Measurements from ENCODE around the gene PDE4B. TPM values are rescaled to one million over a fixed set of nuclear protein-coding genes. Genes with fewer than 3 reads are reported as not detected.

The PDE4B gene
- total and polyA plus RNA-seq, 2 of the 13 experiments (the other 11 are each of a cell fraction or from before 2014, with no cell fraction given), result not detected

DNA sequence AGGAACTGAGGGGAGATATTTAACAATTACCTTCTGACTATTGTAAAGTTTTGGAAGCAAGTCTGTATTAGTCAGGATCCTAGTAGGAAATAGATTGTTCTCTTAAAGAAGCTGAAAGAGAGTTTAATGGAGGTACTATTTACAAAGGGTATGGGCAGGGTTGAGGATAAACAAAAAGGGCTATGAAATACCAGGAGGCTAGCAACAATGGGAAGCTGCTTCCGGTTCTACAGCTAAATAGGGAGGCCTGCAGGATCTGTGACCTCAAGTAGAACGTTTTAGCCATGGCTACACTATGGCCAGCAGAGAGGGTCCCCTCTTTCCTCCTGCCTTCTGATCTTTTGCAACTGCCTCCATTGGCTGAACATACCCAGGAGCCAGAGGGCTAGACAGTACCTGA, 117.7 kb downstream of the PDE4B start:
- H3K9me3 ChIP-seq (ENCODE audit: low read length), result no peaks in the 10 kb centered on the region
- no peak for FAIRE-seq

More for the DNA sequence above, 117.7 kb downstream of the PDE4B start:
- no peak overlapping the region for H2AFZ ChIP-seq (ENCODE audit: low read length)
- POLR2A ChIA-PET, result no interaction called here
- TF ChIP-seq ZMYM3 (CRISPR knock-in tag; IDR thresholded peaks at IDR 0.05) (no peak), NFE2L1 (CRISPR knock-in tag; IDR thresholded peaks at IDR 0.05; ENCODE audit: borderline replicate concordance) (no peak), ZNF205 (CRISPR knock-in tag; IDR thresholded peaks at IDR 0.05) (no peak), SMC3 (IDR thresholded peaks at IDR 0.05; ENCODE audit: low read length) (no peak), ZBTB8A (CRISPR knock-in tag; IDR thresholded peaks at IDR 0.05; ENCODE audit: borderline replicate concordance, low read depth) (no peak), ZNF264 (CRISPR knock-in tag; IDR thresholded peaks at IDR 0.05) (no peak), NCOA2 (CRISPR knock-in tag; IDR thresholded peaks at IDR 0.05) (no peak), ZNF790 (CRISPR knock-in tag; IDR thresholded peaks at IDR 0.05; ENCODE audit: borderline replicate concordance) (no peak), SAP130 (CRISPR knock-in tag; IDR thresholded peaks at IDR 0.05; ENCODE audit: low read depth) (no peak)
- TF ChIP-seq, protein P1, sequence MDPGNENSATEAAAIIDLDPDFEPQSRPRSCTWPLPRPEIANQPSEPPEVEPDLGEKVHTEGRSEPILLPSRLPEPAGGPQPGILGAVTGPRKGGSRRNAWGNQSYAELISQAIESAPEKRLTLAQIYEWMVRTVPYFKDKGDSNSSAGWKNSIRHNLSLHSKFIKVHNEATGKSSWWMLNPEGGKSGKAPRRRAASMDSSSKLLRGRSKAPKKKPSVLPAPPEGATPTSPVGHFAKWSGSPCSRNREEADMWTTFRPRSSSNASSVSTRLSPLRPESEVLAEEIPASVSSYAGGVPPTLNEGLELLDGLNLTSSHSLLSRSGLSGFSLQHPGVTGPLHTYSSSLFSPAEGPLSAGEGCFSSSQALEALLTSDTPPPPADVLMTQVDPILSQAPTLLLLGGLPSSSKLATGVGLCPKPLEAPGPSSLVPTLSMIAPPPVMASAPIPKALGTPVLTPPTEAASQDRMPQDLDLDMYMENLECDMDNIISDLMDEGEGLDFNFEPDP (CRISPR knock-in tag; conservative IDR thresholded peaks at IDR 0.05), result no peak
- TF ChIP-seq, protein P2, sequence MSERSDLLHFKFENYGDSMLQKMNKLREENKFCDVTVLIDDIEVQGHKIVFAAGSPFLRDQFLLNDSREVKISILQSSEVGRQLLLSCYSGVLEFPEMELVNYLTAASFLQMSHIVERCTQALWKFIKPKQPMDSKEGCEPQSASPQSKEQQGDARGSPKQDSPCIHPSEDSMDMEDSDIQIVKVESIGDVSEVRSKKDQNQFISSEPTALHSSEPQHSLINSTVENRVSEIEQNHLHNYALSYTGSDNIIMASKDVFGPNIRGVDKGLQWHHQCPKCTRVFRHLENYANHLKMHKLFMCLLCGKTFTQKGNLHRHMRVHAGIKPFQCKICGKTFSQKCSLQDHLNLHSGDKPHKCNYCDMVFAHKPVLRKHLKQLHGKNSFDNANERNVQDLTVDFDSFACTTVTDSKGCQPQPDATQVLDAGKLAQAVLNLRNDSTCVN (CRISPR knock-in tag; IDR thresholded peaks at IDR 0.05; ENCODE audit: borderline replicate concordance), result no peak
- intact Hi-C loops (cut with micrococcal nuclease; ENCODE audit: unreplicated experiment) (no loop called here), in situ Hi-C loops (cut with HindIII; ENCODE audit: extremely low pct_ligation_motif_present, low pct_unique_long_range_greater_than_20kb) (no loop called here)
- no peak overlapping the region for H3K4me2 ChIP-seq (ENCODE audit: low read depth, low read length)
- ATAC-seq, result no peak
- H3K4me3 ChIP-seq (replicated peaks in 1 of 3; ENCODE audit: insufficient read depth in 1 of 3, low read depth in 2 of 3, low read length in 3 of 3), result no peak overlapping the region
- CTCF ChIA-PET (ENCODE audit: low intra/inter-chr PET ratio, low total read pairs), result no interaction called here
- H3K36me3 ChIP-seq (replicated peaks in 1 of 2; ENCODE audit: control insufficient read depth in 1 of 2, insufficient read depth in 2 of 2, low read length in 2 of 2), result no peaks in the 10 kb centered on the region
- no peaks in the 10 kb centered on the region; the same call in 1 of the 2 replicates for H4K20me1 ChIP-seq (ENCODE audit: insufficient read depth, low read length)
- no peak for DNase-seq (ENCODE audit: low spot score)
- BruUV-seq (replicated peaks), result no TSS peak
- H3K27me3 ChIP-seq (ENCODE audit: control insufficient read depth in 1 of 2, insufficient read depth in 2 of 2, low read length in 2 of 2), result no peaks in the 10 kb centered on the region
- H3K27ac ChIP-seq (ENCODE audit: extremely low read length, insufficient read depth, low read length), result no peak overlapping the region
- H3K79me2 ChIP-seq (ENCODE audit: insufficient read depth, low read length), result no peaks in the 10 kb centered on the region
- WGBS (ENCODE audit: low lambda C conversion rate), result 4% methylated on average over 2 of the region's 2 CpGs
- no peaks in the 10 kb centered on the region for H3K4me1 ChIP-seq (ENCODE audit: insufficient read depth, low read length)
- H3K9ac ChIP-seq (ENCODE audit: insufficient read depth, low read depth, low read length), result no peak overlapping the region

Measured in HepG2 (cell line).